Smooth muscle cell of the umbilical artery (primary cell): ENCODE measurements around the gene KIF5A. TPM values are rescaled to one million over a fixed set of nuclear protein-coding genes. Genes with fewer than 3 reads are reported as not detected.

Experiments
- total RNA-seq: library from RNA; depleted of rRNA; stranded (reverse); fragments of >200 nt; gene quantifications from 2 replicates; pipeline ENCODE4 v1.2.3, GENCODE V29; 2014

KIF5A gene
- 0.59 and 1.6 TPM in 2 replicates for total RNA-seq

GRCh38 chr12:57549909-57550640 lies at the start of gene KIF5A:
TSS of gene KIF5A (plus strand) at chr12:57550044. CDS start at chr12:57550272, 228 bp downstream.

GRCh38 chr12:57520053-57520818 lies 29.6 kb upstream of the KIF5A start, which contains the start of gene DDIT3:
TSS of gene DDIT3 (minus strand) at chr12:57520514. CDS start at chr12:57517406, 3,108 bp downstream.

GRCh38 chr12:57522011-57522886 lies 27.6 kb upstream of the KIF5A start, which contains the start of gene MBD6:
TSS of gene MBD6 (plus strand) at chr12:57522824. CDS start at chr12:57524304, 1,480 bp downstream.

GRCh38 chr12:57546438-57547287 lies 3.2 kb upstream of the KIF5A start, which contains the start of gene DCTN2:
TSS of gene DCTN2 (minus strand) at chr12:57547192. CDS start at chr12:57547063, 129 bp downstream.

GRCh38 chr12:57590864-57591781 lies 41.3 kb downstream of the KIF5A start, which contains the start of gene PIP4K2C:
TSS of gene PIP4K2C (plus strand) at chr12:57591192. CDS start at chr12:57591290, 98 bp downstream.

GRCh38 chr12:57604454-57604991 lies 54.7 kb downstream of the KIF5A start, which contains the start of gene DTX3:
TSS of gene DTX3 (plus strand) at chr12:57604824. CDS start at chr12:57606518, 1,694 bp downstream.

GRCh38 chr12:57611108-57611826 lies 61.4 kb downstream of the KIF5A start, which contains the start of gene ARHGEF25:
TSS of gene ARHGEF25 (plus strand) at chr12:57611435. CDS start at chr12:57611895, 460 bp downstream.

GRCh38 chr12:57632958-57633840 lies 83.4 kb downstream of the KIF5A start, which contains the start of gene B4GALNT1:
TSS of gene B4GALNT1 (minus strand) at chr12:57633201. CDS start at chr12:57632132, 1,069 bp downstream.

Other genes starting within 250 kb of the KIF5A start
- 14.0 and 23.2 TPM in 2 replicates for gene R3HDM2, start 119.0 kb upstream of the KIF5A start, total RNA-seq
- gene INHBC, start 115.3 kb upstream of the KIF5A start, total RNA-seq = not detected in 2 replicates
- gene INHBE, start 94.7 kb upstream of the KIF5A start, total RNA-seq = 2.3 and 7.4 TPM in 2 replicates
- gene GLI1, start 90.3 kb upstream of the KIF5A start, total RNA-seq = 0.30 and 0.74 TPM in 2 replicates
- 0.14 TPM in 1 of 2 replicates, not detected in the other for gene ARHGAP9, start 70.2 kb upstream of the KIF5A start, total RNA-seq
- gene MARS1, start 62.0 kb upstream of the KIF5A start, total RNA-seq = 169 and 173 TPM in 2 replicates
- gene DDIT3, start 29.5 kb upstream of the KIF5A start, total RNA-seq = 26.5 and 96.8 TPM in 2 replicates
- 4.5 and 12.5 TPM in 2 replicates for gene MBD6, start 27.2 kb upstream of the KIF5A start, total RNA-seq
- 81.4 and 125 TPM in 2 replicates for gene DCTN2, start 2.9 kb upstream of the KIF5A start, total RNA-seq
- gene PIP4K2C, start 41.1 kb downstream of the KIF5A start, total RNA-seq = 16.6 and 31.5 TPM in 2 replicates
- gene DTX3, start 54.8 kb downstream of the KIF5A start, total RNA-seq = 20.5 and 22.9 TPM in 2 replicates
- 29.2 and 36.2 TPM in 2 replicates for gene ARHGEF25, start 61.4 kb downstream of the KIF5A start, total RNA-seq
- 3.3 and 7.1 TPM in 2 replicates for gene B4GALNT1, start 83.2 kb downstream of the KIF5A start, total RNA-seq
- gene OS9, start 144.1 kb downstream of the KIF5A start, total RNA-seq = 386 and 569 TPM in 2 replicates
- gene AGAP2, start 188.7 kb downstream of the KIF5A start, total RNA-seq = 0.23 and 0.30 TPM in 2 replicates
- 48.1 and 80.5 TPM in 2 replicates for gene TSPAN31, start 195.0 kb downstream of the KIF5A start, total RNA-seq
- 157 and 222 TPM in 2 replicates for gene CDK4, start 202.3 kb downstream of the KIF5A start, total RNA-seq
- gene MARCHF9, start 205.1 kb downstream of the KIF5A start, total RNA-seq = 1.7 and 3.3 TPM in 2 replicates
- gene CYP27B1, start 217.0 kb downstream of the KIF5A start, total RNA-seq = 0.59 and 0.74 TPM in 2 replicates
- gene METTL1, start 222.1 kb downstream of the KIF5A start, total RNA-seq = 2.7 and 6.1 TPM in 2 replicates
- gene EEF1AKMT3, start 222.6 kb downstream of the KIF5A start, total RNA-seq = 4.7 and 7.4 TPM in 2 replicates
- gene TSFM, start 232.7 kb downstream of the KIF5A start, total RNA-seq = 13.1 and 15.5 TPM in 2 replicates